Measurements from ENCODE around the gene TMEM98.
"Not testable (repeated sequence)": the region's sequence is repeated elsewhere in the genome, so short reads cannot be mapped to it uniquely, and the experiment has no call there.

TMEM98 gene, protein sequence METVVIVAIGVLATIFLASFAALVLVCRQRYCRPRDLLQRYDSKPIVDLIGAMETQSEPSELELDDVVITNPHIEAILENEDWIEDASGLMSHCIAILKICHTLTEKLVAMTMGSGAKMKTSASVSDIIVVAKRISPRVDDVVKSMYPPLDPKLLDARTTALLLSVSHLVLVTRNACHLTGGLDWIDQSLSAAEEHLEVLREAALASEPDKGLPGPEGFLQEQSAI

DNA sequence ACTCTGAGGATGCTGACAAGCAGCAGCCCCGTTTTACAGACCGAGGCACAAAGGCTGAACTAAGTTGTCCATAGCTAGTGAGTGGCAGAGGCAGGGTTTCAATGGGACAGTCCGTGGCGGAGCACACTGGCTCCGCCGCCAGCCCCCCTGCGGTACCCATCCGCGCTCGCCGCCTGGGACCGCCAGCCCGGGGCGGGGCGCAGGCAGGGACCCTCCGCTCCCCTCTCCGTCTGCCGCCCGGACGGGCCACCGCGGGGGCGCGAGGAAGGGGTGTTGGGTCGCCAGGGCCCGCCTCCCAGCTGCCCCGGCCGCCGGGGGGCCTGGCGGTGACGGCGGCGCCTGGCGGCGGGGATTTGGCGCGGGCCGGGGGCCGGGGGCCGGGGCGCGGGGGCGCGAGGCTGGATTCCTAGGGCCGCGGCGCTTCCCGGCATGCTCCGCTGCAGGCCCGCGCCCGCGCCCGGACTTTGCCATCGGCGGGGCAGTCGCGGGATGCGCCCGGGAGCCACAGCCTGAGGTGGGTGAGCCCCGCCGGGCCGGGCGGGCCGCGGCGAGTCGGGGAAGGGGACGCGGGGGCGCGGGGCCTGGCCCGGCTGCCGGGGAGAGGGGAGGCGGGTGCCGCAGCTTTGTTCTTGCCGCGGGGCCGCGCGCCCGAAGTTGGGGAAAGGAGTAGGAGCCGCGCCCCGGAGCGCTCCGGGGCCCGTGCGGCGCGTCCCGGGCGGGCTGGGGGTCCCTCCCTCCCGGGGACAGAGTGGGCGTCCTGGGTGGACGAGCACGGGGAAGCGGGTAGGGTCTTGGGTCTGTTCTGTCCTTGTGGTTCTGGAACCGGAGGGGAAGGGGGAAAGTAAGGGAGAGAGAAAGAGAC is at the start of gene TMEM98:
Gene TMEM98, plus strand, starts transcription at position 430 of the 862 bp plus-strand sequence. CDS start 3,376 bp downstream, outside the sequence.
- DNase-seq (ENCODE audit: low read depth, low spot score): no peak

DNA sequence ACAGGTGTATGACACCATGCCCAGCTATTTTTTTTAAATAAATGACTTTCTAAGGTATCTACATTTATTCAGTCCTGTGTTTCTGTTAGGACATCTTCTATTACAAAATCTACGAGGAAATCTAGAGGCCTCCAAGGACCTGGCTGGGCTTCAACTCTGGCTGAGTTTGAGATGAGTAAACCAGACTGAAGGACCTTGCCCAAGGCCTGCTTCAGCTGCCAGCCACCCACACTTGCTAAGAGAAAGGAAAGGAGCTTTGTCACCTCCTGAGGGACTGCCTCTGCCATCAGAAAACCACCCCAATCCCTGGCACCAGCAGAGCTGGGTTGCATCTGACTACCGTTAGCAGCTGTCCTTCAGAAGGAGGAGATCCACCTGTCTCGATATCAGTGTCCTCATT is 49.7 kb upstream of the TMEM98 start:
- no peak for DNase-seq (ENCODE audit: low read depth, low spot score)

DNA sequence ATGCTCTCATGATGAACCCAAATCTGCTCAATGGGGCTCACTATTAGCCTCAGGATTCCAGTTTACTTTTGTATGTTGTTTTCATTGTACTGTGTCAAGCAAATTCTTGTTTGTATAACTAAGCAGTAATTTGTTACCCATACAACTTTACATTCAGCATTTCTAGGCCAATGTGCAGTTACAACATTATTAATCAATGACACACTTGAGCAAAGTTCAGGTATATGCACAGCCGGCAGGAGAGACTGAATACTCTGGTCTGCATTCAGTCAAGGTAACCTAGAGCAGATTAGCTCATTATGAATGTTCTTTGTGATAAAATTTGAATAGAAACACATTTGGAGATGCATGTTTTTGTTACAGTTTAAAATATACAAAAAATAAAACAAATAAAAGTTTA is 48.8 kb upstream of the TMEM98 start:
- no peak for DNase-seq (ENCODE audit: low read depth, low spot score)

DNA sequence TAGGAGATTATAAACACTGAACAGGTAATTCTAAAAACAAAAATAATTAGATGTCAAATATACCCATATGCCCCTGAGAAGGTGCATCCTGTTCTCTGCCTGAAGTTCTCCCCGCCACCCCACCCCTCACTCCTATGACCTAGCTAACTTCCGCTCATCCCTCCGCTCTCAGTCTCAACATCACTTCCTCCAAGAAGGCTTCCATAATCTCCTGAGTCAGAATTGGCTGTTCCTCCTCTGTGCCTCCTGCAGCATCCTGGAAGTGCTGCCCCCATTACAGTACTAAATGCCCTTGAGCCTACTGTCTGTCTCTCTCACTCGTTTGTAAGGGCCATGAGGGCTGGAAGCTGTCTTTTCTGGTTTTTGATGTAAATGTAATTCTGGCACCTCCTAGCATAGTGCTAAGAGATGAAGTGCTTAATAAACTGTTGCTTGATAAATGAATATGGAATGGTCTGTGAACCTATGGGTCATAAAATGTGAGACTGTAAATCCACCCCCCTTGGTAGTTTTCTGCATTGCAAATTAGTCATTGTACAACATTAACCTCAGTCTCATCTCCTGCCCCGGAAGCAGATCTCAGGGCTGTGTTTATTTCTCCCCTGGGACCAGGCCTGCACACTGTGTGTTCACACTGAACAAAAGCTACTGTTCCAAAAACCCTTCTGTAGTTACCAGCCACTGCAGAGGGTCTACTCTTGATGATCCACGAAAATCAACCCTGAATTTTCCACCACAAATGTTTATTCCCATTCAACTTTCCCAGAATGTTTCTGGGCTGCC is 47.1 kb upstream of the TMEM98 start:
- DNase-seq (ENCODE audit: low read depth, low spot score): no peak

DNA sequence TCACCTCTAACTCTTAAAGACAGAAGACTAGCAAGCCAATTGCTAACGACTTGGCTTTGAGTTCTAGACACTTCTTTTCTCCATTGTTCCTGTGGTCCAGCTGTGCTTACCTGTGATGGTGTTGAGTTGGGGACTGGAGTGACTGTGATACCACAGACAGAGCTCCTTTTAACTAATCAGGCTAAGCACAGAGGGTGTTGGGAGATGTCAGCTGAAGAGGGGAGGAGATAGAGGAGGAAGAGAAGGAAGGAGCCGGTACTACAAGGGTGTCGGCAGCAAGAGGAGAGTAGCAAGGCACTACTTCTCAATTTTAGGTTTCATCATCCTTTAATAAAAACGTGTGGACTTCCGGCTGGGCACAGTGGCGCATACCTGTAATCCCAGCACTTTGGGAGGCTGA is 45.9 kb upstream of the TMEM98 start:
- no peak for DNase-seq (ENCODE audit: low read depth, low spot score)

DNA sequence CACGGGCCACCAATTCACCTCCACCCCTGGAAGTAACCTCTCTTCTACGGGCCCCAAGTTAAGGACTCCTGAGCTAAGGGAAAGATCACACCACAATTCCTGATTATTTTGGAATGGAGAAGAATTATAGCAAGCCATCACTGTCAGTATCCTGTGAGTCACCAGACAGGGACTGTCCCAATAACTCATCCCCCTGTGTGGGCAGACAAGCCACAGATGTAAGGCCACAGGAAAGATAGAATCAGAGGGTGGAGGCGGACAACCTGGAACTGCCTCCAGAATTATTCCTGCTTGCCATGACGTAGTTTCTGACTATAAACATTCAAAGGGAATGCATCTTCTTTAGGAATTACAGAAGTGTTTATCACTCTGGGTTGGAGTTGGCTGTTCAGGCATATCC is 45.2 kb upstream of the TMEM98 start:
- DNase-seq (ENCODE audit: low read depth, low spot score): no peak

DNA sequence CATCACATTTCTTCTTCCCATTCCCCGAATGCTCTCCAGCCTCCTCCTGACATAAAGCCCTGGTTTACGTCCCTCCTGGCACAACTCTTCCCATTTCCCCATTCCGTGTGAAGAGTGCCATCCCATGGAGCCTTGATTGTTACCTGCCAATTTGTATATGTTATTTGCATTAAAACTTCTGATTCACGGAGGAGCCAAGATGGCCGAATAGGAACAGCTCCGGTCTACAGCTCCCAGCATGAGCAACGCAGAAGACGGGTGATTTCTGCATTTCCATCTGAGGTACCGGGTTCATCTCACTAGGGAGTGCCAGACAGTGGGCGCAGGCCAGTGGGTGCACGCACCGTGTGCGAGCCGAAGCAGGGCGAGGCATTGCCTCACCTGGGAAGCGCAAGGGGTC is 41.0 kb upstream of the TMEM98 start:
- DNase-seq (ENCODE audit: low read depth, low spot score): not testable (repeated sequence)

DNA sequence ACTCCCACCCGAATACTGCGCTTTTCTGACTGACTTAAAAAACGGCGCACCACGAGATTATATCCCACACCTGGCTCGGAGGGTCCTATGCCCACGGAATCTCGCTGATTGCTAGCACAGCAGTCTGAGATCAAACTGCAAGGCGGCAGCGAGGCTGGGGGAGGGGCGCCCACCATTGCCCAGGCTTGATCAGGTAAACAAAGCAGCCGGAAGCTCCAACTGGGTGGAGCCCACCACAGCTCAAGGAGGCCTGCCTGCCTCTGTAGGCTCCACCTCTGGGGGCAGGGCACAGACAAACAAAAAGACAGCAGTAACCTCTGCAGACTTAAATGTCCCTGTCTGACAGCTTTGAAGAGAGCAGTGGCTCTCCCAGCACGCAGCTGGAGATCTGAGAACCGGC is 40.5 kb upstream of the TMEM98 start:
- DNase-seq (ENCODE audit: low read depth, low spot score): not testable (repeated sequence)

DNA sequence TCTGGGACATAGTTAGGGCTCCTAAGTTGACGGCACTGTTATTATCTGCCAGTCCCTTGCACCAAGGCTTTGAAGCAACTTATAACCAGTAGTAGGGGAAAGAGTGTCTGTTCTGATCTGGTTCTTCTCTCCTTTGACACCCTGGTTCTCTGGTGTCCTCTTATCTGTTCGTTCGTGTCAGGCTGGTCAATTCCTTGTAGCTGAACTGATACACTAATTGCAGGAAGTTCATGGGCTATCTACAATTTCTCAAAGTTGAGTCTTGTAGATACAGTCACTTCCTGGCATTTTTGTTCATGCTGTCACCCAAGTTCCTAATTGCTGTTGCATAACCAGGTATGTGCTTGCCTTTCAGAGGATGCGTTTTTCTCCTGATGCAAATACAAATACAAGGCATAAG is 33.7 kb upstream of the TMEM98 start:
- no peak for DNase-seq (ENCODE audit: low read depth, low spot score)

DNA sequence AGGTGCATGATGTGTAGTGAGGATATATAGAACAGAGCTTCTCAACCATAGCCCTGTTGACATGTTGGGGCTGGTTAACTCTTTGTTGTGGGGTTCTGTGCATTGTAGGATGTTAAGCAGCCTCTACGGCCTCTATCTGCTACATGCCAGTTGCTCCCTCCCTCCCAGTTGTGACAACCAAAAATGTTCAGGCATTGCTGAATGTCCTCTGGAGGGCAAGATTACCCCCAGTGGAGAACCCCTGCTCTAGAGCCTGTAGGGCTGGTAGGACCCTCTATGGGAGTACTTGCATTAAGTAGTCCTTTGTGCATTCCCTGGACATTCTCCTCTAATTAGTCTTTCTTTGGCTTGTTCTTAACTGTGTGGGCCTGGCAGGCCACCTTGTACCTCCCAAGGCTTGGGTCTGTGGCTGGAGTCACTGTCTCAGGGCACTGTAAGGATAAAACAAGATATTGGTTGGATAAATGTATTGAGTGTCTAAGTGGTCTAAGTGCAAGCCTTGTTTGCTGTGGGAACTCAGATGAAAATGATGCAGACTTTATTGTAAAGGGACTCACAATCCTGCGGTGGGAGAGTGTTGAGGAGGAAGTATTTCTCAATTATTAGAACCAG is 31.2 kb upstream of the TMEM98 start:
- no peak for DNase-seq (ENCODE audit: low read depth, low spot score)

DNA sequence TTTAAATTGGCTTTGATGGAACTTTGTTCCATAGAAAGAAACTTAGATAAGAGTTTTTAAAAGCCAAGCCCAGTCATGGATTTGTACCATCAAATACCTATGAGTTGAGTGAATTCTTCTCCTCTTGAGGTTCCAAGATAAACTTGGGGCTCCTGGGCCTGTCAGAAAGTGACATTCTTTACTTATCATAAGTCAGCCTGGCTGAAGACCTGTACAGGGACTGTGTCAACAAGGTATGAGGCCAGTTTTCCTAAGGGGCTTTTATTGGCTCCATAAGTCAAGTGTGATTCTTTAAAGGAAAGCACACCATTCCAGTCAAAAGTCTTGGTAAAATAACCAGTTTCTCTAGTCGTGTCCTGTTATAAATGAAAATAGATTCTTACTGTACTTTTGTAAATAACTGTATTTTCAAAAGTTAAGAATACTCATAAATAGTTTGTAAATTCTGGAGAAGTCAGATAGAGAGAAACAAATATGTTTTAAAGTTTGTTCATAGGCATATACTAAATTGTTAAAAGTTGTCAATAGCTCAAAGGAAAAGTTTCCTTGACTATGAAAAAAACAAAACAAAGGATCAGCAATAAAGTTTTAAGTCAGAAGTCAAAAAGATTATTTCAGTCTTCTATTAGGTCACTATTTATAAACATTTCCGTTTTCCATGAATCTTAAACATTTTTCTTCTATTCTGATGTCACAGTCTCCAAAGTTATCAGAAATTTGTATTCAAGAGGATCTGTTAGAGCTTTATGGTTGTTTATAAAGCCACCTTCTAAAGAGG is 28.5 kb upstream of the TMEM98 start:
- DNase-seq (ENCODE audit: low read depth, low spot score): no peak

DNA sequence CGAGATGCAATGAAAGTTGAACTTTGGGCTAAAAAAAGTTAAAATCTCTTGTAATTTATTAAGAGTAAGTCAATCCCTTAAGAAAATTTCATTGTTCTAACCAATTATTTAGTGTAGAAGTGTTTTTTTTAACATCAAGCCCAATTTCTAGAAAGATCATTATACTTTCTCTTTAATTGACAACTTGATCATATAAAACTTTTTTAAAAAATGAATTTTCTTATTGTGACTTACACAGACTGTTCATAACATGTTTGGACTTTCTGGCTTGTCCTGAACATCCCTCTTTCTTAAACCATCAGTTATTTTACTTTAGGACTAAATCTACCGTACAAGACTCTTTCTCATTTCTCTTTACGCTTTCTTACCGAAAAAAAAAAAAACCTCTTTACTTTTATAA is 26.2 kb upstream of the TMEM98 start:
- DNase-seq (ENCODE audit: low read depth, low spot score): no peak

DNA sequence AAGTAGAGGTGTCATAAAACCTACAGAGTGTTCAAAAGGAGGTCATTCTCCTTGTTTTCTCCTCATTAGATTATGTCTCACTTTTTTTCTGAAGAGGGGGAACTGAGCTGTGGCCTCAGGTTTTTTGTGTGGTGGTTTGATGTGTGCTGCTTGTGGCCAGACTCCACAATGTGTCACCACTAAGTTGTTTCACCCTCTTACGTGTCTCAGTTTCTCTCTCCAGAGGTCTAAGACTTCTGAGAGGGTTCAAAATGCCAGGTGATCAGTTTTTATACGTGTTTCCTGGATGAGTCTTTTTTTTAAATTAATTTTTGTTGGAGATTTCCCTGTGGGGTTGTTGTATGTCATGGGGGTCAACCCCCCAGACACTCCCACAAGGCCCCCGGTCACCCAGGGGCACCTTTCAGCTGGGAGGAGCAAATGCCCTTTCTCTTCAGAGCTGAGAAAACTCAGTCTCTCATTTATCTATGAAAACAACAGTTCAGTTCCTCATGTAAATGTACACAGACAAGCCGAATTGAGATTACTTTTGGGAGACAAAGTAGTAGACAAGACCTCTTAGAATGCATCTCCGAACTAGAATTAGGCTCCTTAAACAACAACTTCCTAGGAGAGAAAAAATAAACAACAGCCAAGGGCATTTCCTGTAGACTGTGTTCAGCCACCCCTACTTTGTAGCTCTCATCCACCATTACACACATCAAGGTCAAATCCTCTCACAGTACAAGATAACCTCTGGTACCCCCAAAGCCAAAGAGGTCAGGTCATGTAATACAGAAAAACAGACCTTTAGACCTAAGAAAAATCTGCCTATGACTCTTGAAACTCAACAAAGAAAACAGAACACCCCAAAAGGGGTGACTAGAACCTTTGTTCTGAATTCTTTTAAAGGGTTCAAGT is 23.9 kb upstream of the TMEM98 start:
- no peak for DNase-seq (ENCODE audit: low read depth, low spot score)

DNA sequence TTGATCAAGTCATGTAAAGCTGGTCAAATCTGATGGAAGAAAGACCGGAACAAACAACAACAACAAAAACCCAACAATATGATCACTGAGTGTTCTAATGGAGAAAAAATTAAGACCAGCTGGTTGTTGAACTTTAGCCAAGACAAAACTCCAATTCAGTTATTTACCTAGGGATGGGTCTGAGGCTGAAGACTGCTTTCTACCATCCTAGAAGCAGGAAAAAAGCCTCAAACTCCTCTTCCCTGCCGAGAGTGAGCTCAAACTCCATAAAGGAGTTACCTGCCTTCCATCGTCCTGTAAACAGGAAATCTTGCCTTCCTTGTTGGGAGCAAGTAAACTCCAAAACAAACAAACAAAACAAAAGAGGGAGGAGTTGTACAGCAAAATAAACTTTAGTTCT is 23.1 kb upstream of the TMEM98 start:
- no peak for DNase-seq (ENCODE audit: low read depth, low spot score)

DNA sequence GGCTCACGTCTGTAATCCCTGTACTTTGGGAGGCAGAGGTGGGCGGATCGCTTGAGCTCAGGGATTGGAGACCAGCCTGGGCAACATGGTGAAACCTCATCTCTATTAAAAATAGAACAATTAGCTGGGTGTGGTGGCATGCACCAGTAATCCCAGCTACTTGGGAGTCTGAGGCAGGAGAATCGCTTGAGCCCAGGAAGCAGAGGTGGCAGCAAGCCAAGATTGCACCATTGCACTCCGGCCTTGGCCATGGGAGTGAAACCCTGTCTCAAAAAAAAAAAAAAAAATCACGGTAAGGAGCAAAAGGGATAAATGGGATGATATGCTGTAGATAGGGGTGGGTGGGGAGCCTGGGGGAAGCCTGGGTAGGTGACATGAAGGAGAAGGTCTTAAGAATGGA is 20.4 kb upstream of the TMEM98 start:
- no peak for DNase-seq (ENCODE audit: low read depth, low spot score)

DNA sequence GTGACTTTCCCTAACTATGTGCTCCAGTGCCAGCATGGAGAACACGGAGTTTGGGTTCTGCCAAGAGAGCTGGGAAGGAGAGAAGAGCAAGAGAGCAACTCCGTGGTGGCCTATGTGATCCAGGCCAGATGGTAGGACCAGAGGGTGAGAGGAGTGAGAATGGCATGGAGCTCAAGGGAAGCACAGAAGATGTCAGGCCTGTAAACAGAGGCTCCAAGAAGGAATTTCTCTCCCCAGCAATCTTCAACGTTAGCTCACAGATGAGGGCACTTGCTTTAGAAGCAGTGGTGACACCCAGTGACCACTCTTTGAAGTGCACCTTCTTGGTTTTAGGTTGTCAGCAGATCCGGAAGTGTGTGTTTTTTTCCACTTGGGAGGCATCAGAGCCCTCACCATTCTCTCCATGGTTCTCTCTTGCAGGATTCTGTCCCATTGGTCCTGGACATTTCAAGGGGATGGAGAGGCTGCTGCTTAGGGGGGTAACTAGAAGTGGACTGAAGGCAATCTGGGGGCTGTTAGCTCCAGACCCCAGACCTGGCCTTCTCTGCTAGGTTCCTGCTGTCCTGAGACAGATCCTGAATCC is 18.1 kb upstream of the TMEM98 start:
- DNase-seq (ENCODE audit: low read depth, low spot score): peak; percentile 62

DNA sequence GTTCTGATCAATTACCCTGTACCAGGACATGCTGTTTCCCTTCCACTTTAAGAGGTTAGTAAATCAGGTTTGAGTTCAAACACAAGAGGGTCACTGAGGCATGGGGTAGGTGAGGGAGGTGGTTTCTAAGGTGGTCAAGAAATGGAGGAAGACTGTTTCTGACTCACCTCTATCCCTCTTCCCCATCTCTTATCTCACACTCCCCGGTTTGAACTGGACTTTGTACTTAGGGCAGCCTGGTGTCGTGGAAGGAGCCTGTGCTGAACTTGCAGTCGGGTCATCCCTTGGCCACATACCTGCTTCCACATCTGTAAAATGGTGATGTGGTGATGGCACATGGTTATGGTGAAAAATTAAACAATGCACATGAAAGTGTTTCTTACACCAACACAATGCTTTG is 17.2 kb upstream of the TMEM98 start:
- no peak for DNase-seq (ENCODE audit: low read depth, low spot score)

DNA sequence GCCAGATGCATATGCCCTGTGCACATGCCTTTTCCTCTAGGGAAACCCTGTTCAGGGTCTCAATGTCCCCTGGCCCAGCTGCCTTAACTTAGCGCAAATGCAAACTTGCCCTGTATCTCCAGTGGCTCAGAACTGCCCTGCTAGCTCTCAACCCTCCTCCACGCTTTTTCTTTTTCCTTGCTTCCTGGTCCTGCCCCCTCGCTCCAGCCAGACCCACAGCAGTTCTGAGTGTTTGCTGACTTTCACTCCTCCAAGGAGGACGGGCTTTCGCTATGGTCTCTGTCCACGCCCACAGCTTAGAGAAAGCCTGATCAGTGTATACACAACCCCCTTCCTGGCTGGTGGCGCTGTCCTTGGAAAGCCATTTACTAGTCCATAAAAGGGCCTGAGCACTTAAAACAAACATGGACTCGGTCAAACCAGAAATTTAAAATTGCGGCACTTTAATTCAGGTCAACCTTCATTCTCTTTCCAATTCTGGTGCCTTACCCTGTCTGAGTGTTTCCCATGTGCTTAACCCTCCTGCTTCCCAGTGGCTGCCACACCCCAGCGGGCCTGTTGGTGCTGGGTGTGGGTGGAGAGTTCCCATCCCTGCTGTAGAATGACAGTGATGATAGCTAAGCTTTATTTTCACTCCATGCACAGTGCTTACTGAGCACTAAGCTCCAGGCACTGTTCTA is 15.6 kb upstream of the TMEM98 start:
- DNase-seq (ENCODE audit: low read depth, low spot score): no peak

DNA sequence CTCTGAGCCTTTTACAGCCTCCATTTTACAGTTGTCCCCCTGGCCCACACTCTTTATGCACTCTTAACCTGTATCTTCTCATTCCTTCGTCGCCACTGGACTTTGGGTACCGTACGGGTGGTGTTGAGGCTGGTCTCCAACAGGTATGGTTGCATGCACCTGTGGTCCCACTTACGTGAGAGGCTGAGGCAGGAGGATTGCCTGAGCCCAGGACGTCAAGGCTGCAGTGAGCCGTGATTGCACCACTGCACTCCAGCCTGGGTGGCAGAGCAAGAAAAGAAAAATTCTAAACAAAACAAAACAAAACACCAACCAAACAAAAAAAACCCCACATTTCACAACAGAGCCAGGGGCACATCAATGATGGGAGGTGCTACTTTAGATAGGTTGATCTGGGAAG is 14.4 kb upstream of the TMEM98 start:
- DNase-seq (ENCODE audit: low read depth, low spot score): no peak
